Pancreas (tissue), 10 donors: Measurements from ENCODE around the gene APOD. TPM values are rescaled to one million over a fixed set of nuclear protein-coding genes. Genes with fewer than 3 reads are reported as not detected.

Experiments used
- ATAC-seq, 4 donors: fragments of 200-7000 bp; cut with Tn5 transposase; one replicate each; pipeline versions ENCODE4 v1.8.0 to v1.9.1; 2020; ENCODE audit warnings: mild to moderate bottlenecking in 4 of 4, moderate library complexity in 4 of 4
- DNase-seq, 6 donors: peaks; one replicate each; pipeline ENCODE4 v3.0.0-alpha.2; 2020
- FAIRE-seq: peaks from 2 replicates; lab custom pipeline; 2012; peaks lifted over from hg19 to GRCh38; lab: Jason Lieb, UNC
- H3K27ac ChIP-seq, 4 donors: fragments of 200-600 bp; sonication (generic); 1 replicate in 3 of 4; 2 replicates in 1 of 4; pipeline versions ENCODE4 v1.5.0 to v1.8.0; 2020
- H3K27me3 ChIP-seq, 4 donors: fragments of 200-600 bp; one replicate each; pipeline ENCODE4 v1.8.0; 2021
- H3K36me3 ChIP-seq, 3 donors: fragments of 200-600 bp; sonication (generic) in 1 of 3; one replicate each; pipeline versions ENCODE4 v1.5.0 to v1.8.0; 2020 to 2021
- H3K4me1 ChIP-seq, 3 donors: fragments of 200-600 bp; one replicate each; pipeline ENCODE4 v1.8.0; 2021
- H3K4me3 ChIP-seq, 4 donors: fragments of 200-600 bp; sonication (generic) in 2 of 4; one replicate each; pipeline versions ENCODE4 v1.5.0 to v1.8.0; 2020 to 2021
- H3K9me3 ChIP-seq, 4 donors: fragments of 200-600 bp; one replicate each; pipeline ENCODE4 v1.8.0; 2021
- CTCF ChIP-seq, 4 donors: fragments of 200-600 bp; sonication (generic) in 3 of 4; IDR thresholded peaks; one replicate each; pipeline versions ENCODE4 v1.5.0 to v1.8.0; 2021; ENCODE audit warnings: antibody characterized with exemption in 4 of 4
- WGBS, 2 donors: extraction: QIAGEN DNeasy Blood & Tissue Kit; methylation state at CpG; one replicate each; pipeline ENCODE4 v1.1.7; 2013; 5-methylcytosine and 5-hydroxymethylcytosine counted together
- intact Hi-C, 3 donors: fragments of 100-400 bp; cut with DNase I; formaldehyde crosslinking; loops; one replicate each; pipeline versions ENCODE4 v1.11.1 to v1.14.2; 2022
- polyA plus RNA-seq, 2 donors: library from polyadenylated mRNA; stranded (reverse); fragments of 200-250 nt; gene quantifications; one replicate each; pipeline ENCODE4 v1.2.3, GENCODE V29; 2013
- total RNA-seq, 6 donors: library from RNA; stranded (reverse); fragmentation: NEBNext Ultra II Directional in 4 of 6; extraction: Animal tissue kit (Norgen Biotek cat#: 25700) in 4 of 6; gene quantifications; one replicate each; pipeline versions ENCODE4 v1.2.1 to v1.2.4, GENCODE V29; 2021 to 2023
- donor health status: healthy with polysubstance abuse.
- donor health status: DM: no; HTN: no; CAD: no; lungs with moderate emphysema.
- donor health status: DM: no; HTN: no; CAD: no.
- donor health status: control.
- donor health status: control.
- donor health status: Bipolar disorder and iron deficiency.
- donor health status: DM: yes; HTN: yes; CAD: no.
- donor health status: DM: no; HTN: no; CAD: no.
- donor health status: DM: no; HTN: no; CAD: no.
- donor health status: DM: yes; HTN: yes; CAD: no.

Gene APOD
- total and polyA plus RNA-seq, 8 donors, result 12.1 to 133 (median 60.8) TPM

GRCh38 chr3:195551381-195551978 lies 32.3 kb downstream of the APOD start:
- H3K27ac ChIP-seq, result peak overlapping the region in 1 of 4 donors; percentile 6
- FAIRE-seq (no peak), DNase-seq (no peak), ATAC-seq (peak in 3 of 4 donors; percentile 11 to 48 (median 37))
- intact Hi-C loops, result no loop called here
- H3K4me1 ChIP-seq, result peaks cover 0 to 8% (median 2%) of the 10 kb centered on the region in 3 donors
- H3K27me3 ChIP-seq, result no peaks in the 10 kb centered on the region
- 59 to 60% methylated on average over 7 of the region's 7 CpGs for WGBS, 2 donors
- H3K9me3 ChIP-seq, result no peaks in the 10 kb centered on the region
- no peak overlapping the region for H3K4me3 ChIP-seq
- no peak for TF ChIP-seq CTCF (IDR thresholded peaks at IDR 0.05)
- H3K36me3 ChIP-seq, result no peaks in the 10 kb centered on the region

GRCh38 chr3:195550723-195551122 lies 33.0 kb downstream of the APOD start:
- Histone ChIP-seq H3K27me3 (no peaks in the 10 kb centered on the region), H3K4me1 (peaks cover 0 to 15% (median 8%) of the 10 kb centered on the region in 3 donors), H3K9me3 (no peaks in the 10 kb centered on the region), H3K36me3 (no peaks in the 10 kb centered on the region), H3K27ac (peak overlapping the region in 1 of 4 donors; percentile 6), H3K4me3 (no peak overlapping the region)
- peak in 2 of 4 donors; percentile 45 to 53 for ATAC-seq
- 45 to 52% methylated on average over 4 of the region's 4 CpGs for WGBS, 2 donors
- DNase-seq, result no peak
- intact Hi-C loops, result no loop called here
- FAIRE-seq, result no peak
- TF ChIP-seq CTCF (IDR thresholded peaks at IDR 0.05), result no peak

GRCh38 chr3:195549931-195550519 lies 33.7 kb downstream of the APOD start:
- Histone ChIP-seq H3K4me3 (no peak overlapping the region), H3K27me3 (no peaks in the 10 kb centered on the region), H3K4me1 (peaks cover 0 to 17% (median 8%) of the 10 kb centered on the region in 3 donors), H3K36me3 (no peaks in the 10 kb centered on the region), H3K9me3 (no peaks in the 10 kb centered on the region), H3K27ac (peak overlapping the region in 1 of 4 donors; percentile 6)
- 71 to 72% methylated on average over 9 of the region's 9 CpGs for WGBS, 2 donors
- ATAC-seq (peak in 1 of 4 donors; percentile 30), FAIRE-seq (no peak), DNase-seq (peak in 1 of 6 donors; percentile 36)
- no peak for TF ChIP-seq CTCF (IDR thresholded peaks at IDR 0.05)
- intact Hi-C loops, result no loop called here

- DNase-seq (no peak), ATAC-seq (no peak), FAIRE-seq (no peak)
- Histone ChIP-seq H3K27ac (no peak overlapping the region), H3K36me3 (no peaks in the 10 kb centered on the region), H3K9me3 (no peaks in the 10 kb centered on the region), H3K4me3 (no peak overlapping the region), H3K4me1 (peaks cover 0 to 17% (median 8%) of the 10 kb centered on the region in 3 donors), H3K27me3 (no peaks in the 10 kb centered on the region)
- 50 to 59% methylated on average over 2 of the region's 2 CpGs for WGBS, 2 donors
- TF ChIP-seq CTCF (IDR thresholded peaks at IDR 0.05), result no peak
- intact Hi-C loops, result no loop called here
Observed at GRCh38 chr3:195548987-195549386, 34.8 kb downstream of the APOD start.

- no peak for FAIRE-seq
- Histone ChIP-seq H3K4me1 (peaks cover 0 to 17% (median 8%) of the 10 kb centered on the region in 3 donors), H3K9me3 (no peaks in the 10 kb centered on the region), H3K36me3 (no peaks in the 10 kb centered on the region), H3K4me3 (no peak overlapping the region), H3K27ac (no peak overlapping the region), H3K27me3 (no peaks in the 10 kb centered on the region)
- intact Hi-C loops, result no loop called here
- no peak for TF ChIP-seq CTCF (IDR thresholded peaks at IDR 0.05)
- no peak for ATAC-seq
- no peak for DNase-seq
Observed at GRCh38 chr3:195548501-195548900, 35.2 kb downstream of the APOD start.
